Lung (tissue), 12 donors: ENCODE measurements around the gene KIAA1755. TPM values are rescaled to one million over a fixed set of nuclear protein-coding genes. Genes with fewer than 3 reads are reported as not detected.

Experiments used
- ATAC-seq: fragments of 200-7000 bp; cut with Tn5 transposase; one replicate; pipeline ENCODE4 v1.9.1; 2020; ENCODE audit warnings: moderate number of reproducible peaks; ENCODE audit not compliant: insufficient read depth, low FRiP score
- DNase-seq, 3 donors: peaks; one replicate each; pipeline ENCODE4 v3.0.0-alpha.2; 2013 to 2017
- H3K27ac ChIP-seq, 2 donors: one replicate each; pipeline ENCODE4 v1.5.1; 2013; ENCODE audit warnings: mild to moderate bottlenecking in 2 of 2, moderate library complexity in 2 of 2, control low read depth in 1 of 2, inconsistent platforms in 1 of 2, low read depth in 1 of 2, low read length in 1 of 2
- H3K27me3 ChIP-seq, 3 donors: one replicate each; pipeline ENCODE4 v1.5.1; 2013; ENCODE audit warnings: low read length in 2 of 3; ENCODE audit not compliant: control insufficient read depth in 3 of 3, insufficient read depth in 3 of 3
- H3K36me3 ChIP-seq, 4 donors: one replicate each; pipeline ENCODE4 v1.5.1; 2013; ENCODE audit warnings: low read length in 4 of 4, mild to moderate bottlenecking in 1 of 4, moderate library complexity in 1 of 4; ENCODE audit not compliant: control insufficient read depth in 4 of 4, insufficient read depth in 4 of 4
- H3K4me1 ChIP-seq, 5 donors: one replicate each; pipeline ENCODE4 v1.5.1; 2013; ENCODE audit warnings: low read length in 5 of 5, mild to moderate bottlenecking in 2 of 5, moderate library complexity in 1 of 5; ENCODE audit not compliant: control insufficient read depth in 5 of 5, insufficient read depth in 5 of 5
- H3K4me3 ChIP-seq: one replicate; pipeline ENCODE4 v1.5.1; 2013; ENCODE audit warnings: mild to moderate bottlenecking, control low read depth, moderate library complexity
- H3K9ac ChIP-seq, 2 donors: one replicate each; pipeline ENCODE4 v1.5.1; 2013; ENCODE audit warnings: low read length in 2 of 2, control low read depth in 1 of 2; ENCODE audit not compliant: insufficient read depth in 1 of 2
- H3K9me3 ChIP-seq, 4 donors: one replicate each; pipeline ENCODE4 v1.5.1; 2013; ENCODE audit warnings: low read length in 3 of 4, mild to moderate bottlenecking in 1 of 4, moderate library complexity in 1 of 4; ENCODE audit not compliant: control insufficient read depth in 4 of 4, insufficient read depth in 3 of 4
- WGBS, 2 donors: extraction: QIAGEN DNeasy Blood & Tissue Kit; methylation state at CpG; one replicate each; pipeline ENCODE4 v1.1.7; 2013; 5-methylcytosine and 5-hydroxymethylcytosine counted together
- polyA plus RNA-seq, 2 donors: library from polyadenylated mRNA; stranded (reverse); fragments of 200-250 nt; gene quantifications; one replicate each; pipeline ENCODE4 v1.2.1, GENCODE V29; 2013
- total RNA-seq, 2 donors: library from RNA; depleted of rRNA in 1 of 2; stranded (reverse); fragments of >200 nt in 1 of 2; gene quantifications; one replicate each; pipeline ENCODE4 v1.2.1, GENCODE V29; 2014 to 2021
- TF ChIP-seq, protein P1 (sequence below): IDR thresholded peaks from 2 replicates; pipeline ENCODE4 v1.5.1; 2012; ENCODE audit warnings: mild to moderate bottlenecking; ENCODE audit errors: control extremely low read depth, extremely low read depth
- donor health status: control.
- donor health status: control.
- donor health status: Bipolar disorder and iron deficiency.
- donor health status: healthy.
- donor health status: DM: yes; HTN: yes; CAD: no.

Gene KIAA1755
- total and polyA plus RNA-seq, 4 donors: 0.33 to 2.0 (median 1.3) TPM

GRCh38 chr20:38199501-38200390 is 60.8 kb downstream of the KIAA1755 start:
- peaks cover 0 to 2% (median 0%) of the 10 kb centered on the region in 4 donors for H3K9me3 ChIP-seq
- H3K36me3 ChIP-seq: no peaks in the 10 kb centered on the region
- TF ChIP-seq, protein P1, sequence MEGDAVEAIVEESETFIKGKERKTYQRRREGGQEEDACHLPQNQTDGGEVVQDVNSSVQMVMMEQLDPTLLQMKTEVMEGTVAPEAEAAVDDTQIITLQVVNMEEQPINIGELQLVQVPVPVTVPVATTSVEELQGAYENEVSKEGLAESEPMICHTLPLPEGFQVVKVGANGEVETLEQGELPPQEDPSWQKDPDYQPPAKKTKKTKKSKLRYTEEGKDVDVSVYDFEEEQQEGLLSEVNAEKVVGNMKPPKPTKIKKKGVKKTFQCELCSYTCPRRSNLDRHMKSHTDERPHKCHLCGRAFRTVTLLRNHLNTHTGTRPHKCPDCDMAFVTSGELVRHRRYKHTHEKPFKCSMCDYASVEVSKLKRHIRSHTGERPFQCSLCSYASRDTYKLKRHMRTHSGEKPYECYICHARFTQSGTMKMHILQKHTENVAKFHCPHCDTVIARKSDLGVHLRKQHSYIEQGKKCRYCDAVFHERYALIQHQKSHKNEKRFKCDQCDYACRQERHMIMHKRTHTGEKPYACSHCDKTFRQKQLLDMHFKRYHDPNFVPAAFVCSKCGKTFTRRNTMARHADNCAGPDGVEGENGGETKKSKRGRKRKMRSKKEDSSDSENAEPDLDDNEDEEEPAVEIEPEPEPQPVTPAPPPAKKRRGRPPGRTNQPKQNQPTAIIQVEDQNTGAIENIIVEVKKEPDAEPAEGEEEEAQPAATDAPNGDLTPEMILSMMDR: no peak
- DNase-seq (peak; percentile 71 to 88 (median 84)), ATAC-seq (no peak)
- H3K9ac ChIP-seq: no peak overlapping the region
- H3K27ac ChIP-seq: no peak overlapping the region
- H3K4me1 ChIP-seq: peaks cover 0 to 20% (median 6%) of the 10 kb centered on the region in 5 donors
- no peak overlapping the region for H3K4me3 ChIP-seq
- 80 to 92% methylated on average over 14 of the region's 14 CpGs for WGBS, 2 donors
- H3K27me3 ChIP-seq: no peaks in the 10 kb centered on the region

DNA sequence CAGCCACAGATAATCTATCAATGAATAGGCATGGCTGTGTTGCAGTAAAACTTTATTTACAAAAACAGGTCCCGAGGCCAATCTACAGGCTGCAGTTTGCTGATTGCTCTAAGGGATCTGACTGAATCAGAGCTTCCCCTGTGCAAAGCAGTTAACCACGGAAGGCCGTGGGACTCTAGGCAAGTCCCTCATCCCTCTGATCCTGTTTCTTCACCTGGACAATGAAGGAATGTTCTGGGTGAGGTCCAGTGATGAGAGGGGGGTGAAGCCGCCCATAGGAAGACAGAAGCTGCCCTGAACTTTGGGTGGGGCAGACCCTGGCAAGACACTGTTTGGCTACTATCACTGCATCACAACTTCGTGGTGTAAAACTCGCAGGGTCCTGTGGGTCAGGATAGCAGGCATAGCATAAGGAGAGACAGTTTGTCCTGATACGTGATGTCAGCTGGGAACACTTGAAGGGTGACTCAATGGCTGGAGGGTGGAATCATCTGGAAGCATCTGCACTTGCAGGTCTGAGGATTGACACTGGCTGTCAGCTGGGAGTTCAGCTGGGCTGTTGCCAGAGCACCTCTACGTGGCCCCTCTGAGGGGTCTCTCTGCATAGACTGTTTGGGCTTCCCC is 62.2 kb downstream of the KIAA1755 start:
- TF ChIP-seq, protein P1: no peak
- H3K9me3 ChIP-seq: peaks cover 0 to 2% (median 0%) of the 10 kb centered on the region in 4 donors
- ATAC-seq (no peak), DNase-seq (no peak)
- H3K27ac ChIP-seq: no peak overlapping the region
- no peak overlapping the region for H3K9ac ChIP-seq
- H3K4me3 ChIP-seq: no peak overlapping the region
- peaks cover 0 to 12% (median 6%) of the 10 kb centered on the region in 5 donors for H3K4me1 ChIP-seq
- no peaks in the 10 kb centered on the region for H3K36me3 ChIP-seq
- H3K27me3 ChIP-seq: no peaks in the 10 kb centered on the region
- 83 to 88% methylated on average over 8 of the region's 8 CpGs for WGBS, 2 donors

GRCh38 chr20:38197619-38198018 is 62.9 kb downstream of the KIAA1755 start:
- H3K4me1 ChIP-seq: peaks cover 0 to 12% (median 6%) of the 10 kb centered on the region in 5 donors
- ATAC-seq (no peak), DNase-seq (no peak)
- TF ChIP-seq, protein P1: no peak
- 92 to 94% methylated on average over 1 of the region's 1 CpG for WGBS, 2 donors
- no peaks in the 10 kb centered on the region for H3K27me3 ChIP-seq
- H3K9me3 ChIP-seq: peaks cover 0 to 2% (median 0%) of the 10 kb centered on the region in 4 donors
- no peak overlapping the region for H3K4me3 ChIP-seq
- H3K27ac ChIP-seq: no peak overlapping the region
- no peaks in the 10 kb centered on the region for H3K36me3 ChIP-seq
- H3K9ac ChIP-seq: no peak overlapping the region
